GM19328 (cell line): ENCODE results near the gene RERE.
"Not testable (repeated sequence)": the region's sequence is repeated elsewhere in the genome, so short reads cannot be mapped to it uniquely, and the experiment has no call there.

Experiments used
- ATAC-seq: cut with Tn5 transposase; IDR thresholded peaks from one replicate; pipeline ENCODE4 v1.9.1; 2021; ENCODE audit warnings: mild to moderate bottlenecking, moderate library complexity; ENCODE audit not compliant: unreplicated experiment

RERE gene

GRCh38 chr1:8525558-8526275 is 291.7 kb downstream of the RERE start:
- no peak for ATAC-seq

- ATAC-seq: no peak
Observed at GRCh38 chr1:8525216-8525557, 292.3 kb downstream of the RERE start.

- no peak for ATAC-seq
Observed at GRCh38 chr1:8524627-8525157, 292.7 kb downstream of the RERE start.

GRCh38 chr1:8523666-8524206 is 293.7 kb downstream of the RERE start:
- ATAC-seq: no peak

GRCh38 chr1:8520483-8520966 is 296.9 kb downstream of the RERE start:
- no peak for ATAC-seq

GRCh38 chr1:8519167-8519566 is 298.3 kb downstream of the RERE start:
- ATAC-seq: no peak

GRCh38 chr1:8518490-8518801 is 299.0 kb downstream of the RERE start:
- no peak for ATAC-seq

- ATAC-seq: no peak
Observed at GRCh38 chr1:8517661-8518489, 299.6 kb downstream of the RERE start.

GRCh38 chr1:8516793-8517556 is 300.5 kb downstream of the RERE start:
- ATAC-seq: no peak

GRCh38 chr1:8516278-8516777 is 301.1 kb downstream of the RERE start:
- ATAC-seq: no peak

GRCh38 chr1:8512504-8512903 is 304.9 kb downstream of the RERE start:
- ATAC-seq: no peak

- ATAC-seq: no peak
Observed at GRCh38 chr1:8510041-8510823, 307.2 kb downstream of the RERE start.

- ATAC-seq: no peak
Observed at GRCh38 chr1:8509579-8509978, 307.9 kb downstream of the RERE start.

- ATAC-seq: no peak
Observed at GRCh38 chr1:8506995-8507615, 310.3 kb downstream of the RERE start.

- no peak for ATAC-seq
Observed at GRCh38 chr1:8506456-8506855, 311.0 kb downstream of the RERE start.

GRCh38 chr1:8503842-8504241 is 313.6 kb downstream of the RERE start:
- ATAC-seq: no peak

- not testable (repeated sequence) for ATAC-seq
Observed at GRCh38 chr1:8502949-8503348, 314.5 kb downstream of the RERE start.

GRCh38 chr1:8497210-8497819 is 320.1 kb downstream of the RERE start:
- ATAC-seq: no peak

- ATAC-seq: no peak
Observed at GRCh38 chr1:8496473-8496872, 321.0 kb downstream of the RERE start.
